NCI-H146 (cell line): Measurements from ENCODE around the gene TCF7L2.

Experiments
- DNase-seq: peaks from one replicate; lab custom pipeline; 2025; lab: John Stamatoyannopoulos, UW

Gene TCF7L2

GRCh38 chr10:113000442-113000841 is 50.4 kb downstream of the TCF7L2 start:
- DNase-seq = no peak

GRCh38 chr10:113000876-113001598 is 51.0 kb downstream of the TCF7L2 start:
- DNase-seq = no peak

GRCh38 chr10:113001599-113002448 is 51.8 kb downstream of the TCF7L2 start:
- DNase-seq = no peak

- DNase-seq = no peak
These were observed 52.4 kb downstream of the TCF7L2 start for GRCh38 chr10:113002449-113002777.

- no peak for DNase-seq
These were observed 53.0 kb downstream of the TCF7L2 start for GRCh38 chr10:113003052-113003451.

- no peak for DNase-seq
These were observed 54.1 kb downstream of the TCF7L2 start for GRCh38 chr10:113004069-113004618.

GRCh38 chr10:113005380-113005779 is 55.3 kb downstream of the TCF7L2 start:
- DNase-seq = no peak

- DNase-seq = peak; percentile 45
These were observed 56.8 kb downstream of the TCF7L2 start for GRCh38 chr10:113006656-113007342.

GRCh38 chr10:113007343-113007771 is 57.3 kb downstream of the TCF7L2 start:
- DNase-seq = no peak

- DNase-seq = no peak
These were observed 57.8 kb downstream of the TCF7L2 start for GRCh38 chr10:113007821-113008220.

- no peak for DNase-seq
These were observed 61.7 kb downstream of the TCF7L2 start for GRCh38 chr10:113011592-113012374.

GRCh38 chr10:113015201-113015600 is 65.2 kb downstream of the TCF7L2 start:
- peak; percentile 93 for DNase-seq

- no peak for DNase-seq
These were observed 67.3 kb downstream of the TCF7L2 start for GRCh38 chr10:113017376-113017775.

GRCh38 chr10:113018034-113018433 is 68.0 kb downstream of the TCF7L2 start:
- DNase-seq = no peak

- no peak for DNase-seq
These were observed 69.0 kb downstream of the TCF7L2 start for GRCh38 chr10:113019096-113019495.

- peak; percentile 96 for DNase-seq
These were observed 69.8 kb downstream of the TCF7L2 start for GRCh38 chr10:113019692-113020474.

- no peak for DNase-seq
These were observed 70.4 kb downstream of the TCF7L2 start for GRCh38 chr10:113020475-113020753.

- DNase-seq = no peak
These were observed 70.8 kb downstream of the TCF7L2 start for GRCh38 chr10:113020838-113021237.

- no peak for DNase-seq
These were observed 71.4 kb downstream of the TCF7L2 start for GRCh38 chr10:113021268-113022040.

- DNase-seq = no peak
These were observed 72.2 kb downstream of the TCF7L2 start for GRCh38 chr10:113022265-113022664.
